Measurements from ENCODE around the gene ACVR1B.

ACVR1B gene

GRCh38 chr12:51954561-51955361 is 3.3 kb downstream of the ACVR1B start:
- Histone ChIP-seq H3K4me1 (ENCODE audit: insufficient read depth, low read length) (peaks cover 27% of the 10 kb centered on the region), H2AFZ (ENCODE audit: low read depth, low read length) (no peak overlapping the region), H3K27me3 (ENCODE audit: insufficient read depth, low read length) (peaks cover 6% of the 10 kb centered on the region), H3K4me3 (ENCODE audit: low read length) (peak overlapping the region; percentile 78), H3K9me3 (ENCODE audit: low read length) (no peaks in the 10 kb centered on the region), H3K36me3 (ENCODE audit: insufficient read depth, low read length) (peaks cover 15% of the 10 kb centered on the region)

DNA sequence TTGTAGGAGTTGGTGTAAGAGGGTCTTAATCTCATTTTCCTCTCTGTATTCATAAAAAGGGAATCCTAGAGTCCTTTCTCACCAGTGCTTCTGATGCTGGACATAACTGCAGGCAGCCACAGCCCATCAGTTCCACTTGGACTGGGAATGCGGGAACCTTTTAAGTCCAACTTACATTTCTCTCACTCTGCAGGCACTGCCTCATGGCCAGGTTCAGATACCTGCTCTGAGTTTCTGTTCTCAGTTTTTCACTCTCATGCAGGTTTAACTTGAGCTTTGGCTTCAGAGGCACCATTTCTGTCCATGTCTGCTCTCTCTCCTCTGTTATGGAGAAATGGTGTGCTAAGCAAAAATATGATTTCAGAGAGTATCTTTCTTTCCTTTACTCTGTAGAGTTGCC is 4.2 kb downstream of the ACVR1B start:
- Histone ChIP-seq H3K4me3 (ENCODE audit: low read length) (no peak overlapping the region), H3K9me3 (ENCODE audit: low read length) (no peaks in the 10 kb centered on the region), H3K4me1 (ENCODE audit: insufficient read depth, low read length) (peaks cover 27% of the 10 kb centered on the region), H3K27me3 (ENCODE audit: insufficient read depth, low read length) (no peaks in the 10 kb centered on the region), H3K36me3 (ENCODE audit: insufficient read depth, low read length) (peaks cover 24% of the 10 kb centered on the region), H2AFZ (ENCODE audit: low read depth, low read length) (no peak overlapping the region)

- Histone ChIP-seq H3K27me3 (ENCODE audit: insufficient read depth, low read length) (no peaks in the 10 kb centered on the region), H3K9me3 (ENCODE audit: low read length) (no peaks in the 10 kb centered on the region), H3K36me3 (ENCODE audit: insufficient read depth, low read length) (peaks cover 40% of the 10 kb centered on the region), H2AFZ (ENCODE audit: low read depth, low read length) (no peak overlapping the region), H3K4me3 (ENCODE audit: low read length) (no peak overlapping the region), H3K4me1 (ENCODE audit: insufficient read depth, low read length) (peaks cover 19% of the 10 kb centered on the region)
These were observed 7.0 kb downstream of the ACVR1B start for GRCh38 chr12:51958542-51958941.

GRCh38 chr12:51959211-51959610 is 7.7 kb downstream of the ACVR1B start:
- peaks cover 12% of the 10 kb centered on the region for H3K4me1 ChIP-seq (ENCODE audit: insufficient read depth, low read length)
- H3K4me3 ChIP-seq (ENCODE audit: low read length), result no peak overlapping the region
- H3K27me3 ChIP-seq (ENCODE audit: insufficient read depth, low read length), result no peaks in the 10 kb centered on the region
- H3K36me3 ChIP-seq (ENCODE audit: insufficient read depth, low read length), result peaks cover 40% of the 10 kb centered on the region
- H2AFZ ChIP-seq (ENCODE audit: low read depth, low read length), result no peak overlapping the region
- H3K9me3 ChIP-seq (ENCODE audit: low read length), result peaks cover 3% of the 10 kb centered on the region

GRCh38 chr12:51959921-51960320 is 8.4 kb downstream of the ACVR1B start:
- H3K9me3 ChIP-seq (ENCODE audit: low read length), result peaks cover 3% of the 10 kb centered on the region
- H2AFZ ChIP-seq (ENCODE audit: low read depth, low read length), result no peak overlapping the region
- H3K27me3 ChIP-seq (ENCODE audit: insufficient read depth, low read length), result no peaks in the 10 kb centered on the region
- no peak overlapping the region for H3K4me3 ChIP-seq (ENCODE audit: low read length)
- H3K4me1 ChIP-seq (ENCODE audit: insufficient read depth, low read length), result peaks cover 5% of the 10 kb centered on the region
- peaks cover 40% of the 10 kb centered on the region for H3K36me3 ChIP-seq (ENCODE audit: insufficient read depth, low read length)

DNA sequence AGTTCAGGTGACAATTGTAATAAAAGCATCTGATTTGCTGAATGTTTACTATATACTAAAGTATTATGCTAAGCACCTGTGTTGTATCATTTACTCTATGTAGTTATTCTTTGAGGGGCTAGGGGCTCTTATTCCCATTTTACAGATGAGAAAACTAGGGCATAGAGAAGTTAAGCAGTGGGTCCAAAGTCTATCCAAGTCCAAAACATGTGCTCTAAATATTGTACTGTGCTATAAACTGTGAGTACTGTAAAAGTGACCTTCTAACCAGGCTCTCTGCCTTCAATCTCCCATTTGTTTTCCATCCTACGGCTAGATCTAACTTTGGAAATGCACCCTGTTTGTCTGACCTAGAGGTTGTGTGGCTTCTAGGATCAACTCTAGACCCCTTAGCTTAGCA is 9.0 kb downstream of the ACVR1B start:
- no peak overlapping the region for H2AFZ ChIP-seq (ENCODE audit: low read depth, low read length)
- H3K4me3 ChIP-seq (ENCODE audit: low read length), result no peak overlapping the region
- H3K27me3 ChIP-seq (ENCODE audit: insufficient read depth, low read length), result no peaks in the 10 kb centered on the region
- no peaks in the 10 kb centered on the region for H3K4me1 ChIP-seq (ENCODE audit: insufficient read depth, low read length)
- peaks cover 3% of the 10 kb centered on the region for H3K9me3 ChIP-seq (ENCODE audit: low read length)
- H3K36me3 ChIP-seq (ENCODE audit: insufficient read depth, low read length), result peaks cover 40% of the 10 kb centered on the region

- Histone ChIP-seq H3K9me3 (ENCODE audit: low read length) (peaks cover 3% of the 10 kb centered on the region), H3K4me3 (ENCODE audit: low read length) (no peak overlapping the region), H2AFZ (ENCODE audit: low read depth, low read length) (no peak overlapping the region), H3K4me1 (ENCODE audit: insufficient read depth, low read length) (no peaks in the 10 kb centered on the region), H3K36me3 (ENCODE audit: insufficient read depth, low read length) (peaks cover 41% of the 10 kb centered on the region), H3K27me3 (ENCODE audit: insufficient read depth, low read length) (no peaks in the 10 kb centered on the region)
These were observed 9.4 kb downstream of the ACVR1B start for GRCh38 chr12:51960890-51961289.

DNA sequence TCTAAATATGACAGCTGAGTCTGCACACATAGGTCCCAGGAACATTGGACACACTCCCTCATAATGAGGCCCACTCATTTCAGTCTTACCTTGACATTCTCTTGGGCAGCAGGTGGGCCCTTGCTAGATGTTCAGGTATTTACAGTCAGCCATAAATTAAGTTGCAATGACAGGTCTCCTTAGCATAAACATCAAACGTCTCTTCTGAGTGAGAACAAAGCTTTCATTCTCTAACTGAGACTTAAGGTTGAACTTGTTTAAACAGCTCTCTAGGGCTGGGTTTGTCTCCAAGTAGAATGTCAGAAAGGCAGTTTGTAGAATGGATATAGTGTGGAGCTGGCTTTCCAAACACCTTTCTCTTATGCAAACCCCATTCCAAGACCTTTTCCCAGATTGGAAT is 10.3 kb downstream of the ACVR1B start:
- H3K36me3 ChIP-seq (ENCODE audit: insufficient read depth, low read length), result peaks cover 49% of the 10 kb centered on the region
- peaks cover 3% of the 10 kb centered on the region for H3K9me3 ChIP-seq (ENCODE audit: low read length)
- H3K4me1 ChIP-seq (ENCODE audit: insufficient read depth, low read length), result no peaks in the 10 kb centered on the region
- no peaks in the 10 kb centered on the region for H3K27me3 ChIP-seq (ENCODE audit: insufficient read depth, low read length)
- H3K4me3 ChIP-seq (ENCODE audit: low read length), result no peak overlapping the region
- no peak overlapping the region for H2AFZ ChIP-seq (ENCODE audit: low read depth, low read length)

DNA sequence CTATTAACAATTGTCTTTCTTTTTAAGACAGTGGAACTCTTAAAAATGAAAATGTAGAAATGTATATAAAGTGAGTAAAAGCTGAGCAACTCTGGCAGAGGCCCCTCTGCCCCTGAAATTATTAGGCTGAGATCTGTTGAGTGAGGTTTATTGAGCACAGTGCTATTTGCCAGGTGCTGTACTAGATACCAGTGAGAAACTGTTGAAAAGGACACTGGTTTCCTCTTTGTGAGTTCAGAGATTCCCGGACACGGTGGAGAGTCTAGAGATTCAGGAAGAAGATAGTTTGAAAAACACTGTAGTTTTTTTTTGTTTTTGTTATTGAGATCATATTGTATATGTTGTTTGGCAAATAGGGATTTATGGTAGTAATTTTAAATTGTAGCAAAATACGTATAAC is 11.2 kb downstream of the ACVR1B start:
- H2AFZ ChIP-seq (ENCODE audit: low read depth, low read length), result no peak overlapping the region
- H3K9me3 ChIP-seq (ENCODE audit: low read length), result peaks cover 3% of the 10 kb centered on the region
- H3K4me1 ChIP-seq (ENCODE audit: insufficient read depth, low read length), result no peaks in the 10 kb centered on the region
- H3K27me3 ChIP-seq (ENCODE audit: insufficient read depth, low read length), result no peaks in the 10 kb centered on the region
- no peak overlapping the region for H3K4me3 ChIP-seq (ENCODE audit: low read length)
- H3K36me3 ChIP-seq (ENCODE audit: insufficient read depth, low read length), result peaks cover 43% of the 10 kb centered on the region

GRCh38 chr12:51963477-51963876 is 12.0 kb downstream of the ACVR1B start:
- no peaks in the 10 kb centered on the region for H3K4me1 ChIP-seq (ENCODE audit: insufficient read depth, low read length)
- no peak overlapping the region for H3K4me3 ChIP-seq (ENCODE audit: low read length)
- H3K36me3 ChIP-seq (ENCODE audit: insufficient read depth, low read length), result peaks cover 45% of the 10 kb centered on the region
- H3K27me3 ChIP-seq (ENCODE audit: insufficient read depth, low read length), result no peaks in the 10 kb centered on the region
- H2AFZ ChIP-seq (ENCODE audit: low read depth, low read length), result no peak overlapping the region
- H3K9me3 ChIP-seq (ENCODE audit: low read length), result peaks cover 3% of the 10 kb centered on the region

- H3K4me1 ChIP-seq (ENCODE audit: insufficient read depth, low read length), result no peaks in the 10 kb centered on the region
- no peak overlapping the region for H3K4me3 ChIP-seq (ENCODE audit: low read length)
- H2AFZ ChIP-seq (ENCODE audit: low read depth, low read length), result no peak overlapping the region
- H3K36me3 ChIP-seq (ENCODE audit: insufficient read depth, low read length), result peaks cover 24% of the 10 kb centered on the region
- no peaks in the 10 kb centered on the region for H3K9me3 ChIP-seq (ENCODE audit: low read length)
- no peaks in the 10 kb centered on the region for H3K27me3 ChIP-seq (ENCODE audit: insufficient read depth, low read length)
These were observed 18.1 kb downstream of the ACVR1B start for GRCh38 chr12:51969643-51970042.

- H3K36me3 ChIP-seq (ENCODE audit: insufficient read depth, low read length), result peaks cover 32% of the 10 kb centered on the region
- no peak overlapping the region for H2AFZ ChIP-seq (ENCODE audit: low read depth, low read length)
- H3K9me3 ChIP-seq (ENCODE audit: low read length), result no peaks in the 10 kb centered on the region
- no peaks in the 10 kb centered on the region for H3K4me1 ChIP-seq (ENCODE audit: insufficient read depth, low read length)
- H3K4me3 ChIP-seq (ENCODE audit: low read length), result no peak overlapping the region
- no peaks in the 10 kb centered on the region for H3K27me3 ChIP-seq (ENCODE audit: insufficient read depth, low read length)
These were observed 19.6 kb downstream of the ACVR1B start for GRCh38 chr12:51970904-51971646.

DNA sequence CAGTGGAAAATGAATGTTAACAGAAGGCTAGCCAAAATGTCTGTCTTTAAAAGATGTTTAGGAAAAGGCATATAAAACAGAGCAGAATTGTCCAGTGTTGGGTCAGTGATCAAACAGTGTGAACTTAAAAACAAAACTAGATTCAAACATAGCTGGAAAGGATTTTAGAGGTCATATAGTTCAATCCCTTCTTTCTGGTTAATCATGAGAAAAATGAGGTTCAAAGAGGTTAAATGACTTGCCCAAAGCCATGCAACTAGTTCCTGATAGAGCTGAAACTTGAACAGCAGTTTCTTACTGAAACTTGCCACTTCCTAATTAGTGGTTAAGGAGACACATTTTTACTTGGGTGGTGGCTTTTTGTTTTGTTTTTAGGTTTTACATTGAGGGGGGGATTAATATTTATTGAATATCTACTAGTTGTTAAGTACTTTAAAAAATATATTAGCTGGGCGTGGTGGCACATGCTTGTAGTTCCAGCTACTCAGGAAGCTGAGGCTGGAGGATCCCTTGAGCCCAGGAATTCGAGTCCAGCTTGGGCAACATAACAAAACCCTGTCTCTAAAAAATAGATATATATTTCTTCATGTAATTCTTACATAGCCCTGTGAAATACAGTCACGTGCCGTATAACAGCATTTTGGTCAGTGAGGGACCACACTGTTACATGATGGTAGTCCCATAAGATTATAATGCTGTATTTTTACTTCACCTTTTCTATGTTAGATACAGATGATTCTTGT is 20.4 kb downstream of the ACVR1B start:
- H3K4me3 ChIP-seq (ENCODE audit: low read length), result no peak overlapping the region
- H3K27me3 ChIP-seq (ENCODE audit: insufficient read depth, low read length), result no peaks in the 10 kb centered on the region
- H3K36me3 ChIP-seq (ENCODE audit: insufficient read depth, low read length), result peaks cover 34% of the 10 kb centered on the region
- H3K9me3 ChIP-seq (ENCODE audit: low read length), result no peaks in the 10 kb centered on the region
- H2AFZ ChIP-seq (ENCODE audit: low read depth, low read length), result no peak overlapping the region
- no peaks in the 10 kb centered on the region for H3K4me1 ChIP-seq (ENCODE audit: insufficient read depth, low read length)

All from neuron (in vitro differentiated cells).